IPS-18c (cell line): ENCODE data around the gene PCNX3.

Source experiments
- H3K4me3 ChIP-seq: 2 replicates; pipeline ENCODE4 v1.7.0; 2013; ENCODE audit warnings: low read depth, mild to moderate bottlenecking, low read length, moderate library complexity; ENCODE audit not compliant: insufficient read depth
- H3K9me3 ChIP-seq: one replicate; pipeline ENCODE4 v1.6.1; 2013; ENCODE audit warnings: mild to moderate bottlenecking, low read length, moderate library complexity; ENCODE audit not compliant: control insufficient read depth, insufficient read depth

PCNX3 gene

DNA sequence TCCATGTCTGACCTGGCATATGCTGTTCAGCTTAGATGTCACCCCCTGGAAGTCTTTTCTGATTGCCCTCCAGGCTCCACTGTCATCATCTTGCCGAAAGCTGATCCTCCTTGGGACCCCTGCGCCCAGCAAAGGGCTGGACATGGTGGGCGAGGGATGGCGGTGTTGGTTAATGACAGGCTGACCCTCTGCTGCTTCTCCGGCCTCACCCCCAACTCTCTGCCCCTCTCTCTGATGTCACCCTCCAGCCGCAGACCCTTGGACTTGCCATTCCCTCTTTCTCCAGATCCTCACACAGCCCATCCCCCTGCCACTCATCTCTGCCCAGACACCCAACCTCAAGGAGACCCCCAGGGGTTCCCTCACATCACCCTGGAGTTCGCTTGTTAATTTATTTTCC, 37.4 kb upstream of the PCNX3 start:
- Histone ChIP-seq H3K4me3 (no peak overlapping the region), H3K9me3 (peaks cover 2% of the 10 kb centered on the region)

GRCh38 chr11:65578667-65579066, 36.9 kb upstream of the PCNX3 start:
- peaks cover 2% of the 10 kb centered on the region for H3K9me3 ChIP-seq
- no peak overlapping the region for H3K4me3 ChIP-seq

GRCh38 chr11:65579291-65579690, 36.3 kb upstream of the PCNX3 start:
- H3K9me3 ChIP-seq: peaks cover 2% of the 10 kb centered on the region
- H3K4me3 ChIP-seq: no peak overlapping the region

GRCh38 chr11:65580031-65580692, 35.4 kb upstream of the PCNX3 start:
- Histone ChIP-seq H3K4me3 (no peak overlapping the region), H3K9me3 (peaks cover 2% of the 10 kb centered on the region)

GRCh38 chr11:65580756-65581155, 34.8 kb upstream of the PCNX3 start:
- Histone ChIP-seq H3K9me3 (peaks cover 2% of the 10 kb centered on the region), H3K4me3 (no peak overlapping the region)

GRCh38 chr11:65581928-65582327, 33.6 kb upstream of the PCNX3 start:
- H3K4me3 ChIP-seq: no peak overlapping the region

DNA sequence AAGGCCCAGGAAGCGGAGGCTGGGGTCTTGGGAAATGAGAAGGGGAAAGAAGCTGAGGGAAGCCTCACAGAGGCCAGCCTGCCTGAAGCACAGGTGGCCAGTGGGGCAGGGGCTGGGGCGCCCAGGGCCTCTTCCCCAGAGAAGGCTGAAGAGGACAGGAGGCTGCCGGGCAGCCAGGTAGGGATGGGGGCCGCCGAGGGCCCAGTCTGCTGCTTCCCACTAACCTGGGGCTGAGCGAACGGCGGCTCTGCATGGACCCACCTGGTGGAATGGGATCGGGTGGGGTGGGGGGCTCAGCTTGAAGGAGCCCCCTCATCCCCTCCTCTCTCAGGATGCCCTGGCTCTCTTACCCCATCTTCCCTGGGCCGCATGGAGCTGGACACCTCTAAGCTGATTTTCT, 32.0 kb upstream of the PCNX3 start:
- H3K9me3 ChIP-seq: peaks cover 2% of the 10 kb centered on the region

More at GRCh38 chr11:65581928-65582327, 33.6 kb upstream of the PCNX3 start:
- H3K9me3 ChIP-seq: peaks cover 2% of the 10 kb centered on the region

DNA sequence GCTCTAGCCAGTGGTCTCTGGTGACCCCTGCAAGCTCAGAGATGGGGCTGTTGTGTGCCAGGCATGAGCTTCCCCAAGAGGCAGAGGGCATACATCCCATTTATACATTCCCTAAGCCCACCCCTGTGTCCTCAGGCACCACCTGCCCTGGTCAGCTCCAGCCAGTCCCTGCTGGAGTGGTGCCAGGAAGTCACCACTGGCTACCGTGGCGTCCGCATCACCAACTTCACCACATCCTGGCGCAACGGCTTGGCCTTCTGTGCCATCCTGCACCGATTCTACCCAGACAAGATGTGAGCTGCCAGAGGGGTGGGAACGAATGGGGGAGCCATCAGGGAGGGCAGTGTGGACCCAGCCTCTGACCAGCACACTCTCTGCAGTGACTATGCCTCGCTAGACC, 31.5 kb upstream of the PCNX3 start:
- H3K9me3 ChIP-seq: peaks cover 2% of the 10 kb centered on the region
- peak overlapping the region; percentile 24 for H3K4me3 ChIP-seq

More for the DNA sequence above, 32.0 kb upstream of the PCNX3 start:
- H3K4me3 ChIP-seq: no peak overlapping the region

DNA sequence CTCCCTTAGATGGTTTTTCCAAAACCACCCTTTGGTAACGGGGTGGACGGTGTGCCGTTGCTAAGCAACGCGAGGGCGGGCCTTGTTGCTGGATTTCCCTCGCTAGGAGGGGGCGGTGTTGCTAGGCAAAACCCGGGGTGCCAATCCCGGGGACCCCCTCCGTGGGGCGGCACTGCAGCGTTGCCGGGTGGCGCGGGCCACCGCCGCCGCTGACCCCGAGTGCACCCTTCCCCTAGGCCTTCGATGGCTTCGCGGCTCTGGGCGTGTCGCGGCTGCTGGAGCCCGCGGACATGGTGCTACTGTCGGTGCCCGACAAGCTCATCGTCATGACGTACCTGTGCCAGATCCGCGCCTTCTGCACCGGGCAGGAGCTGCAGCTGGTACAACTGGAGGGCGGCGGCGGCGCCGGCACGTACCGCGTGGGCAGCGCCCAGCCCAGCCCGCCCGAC, 30.8 kb upstream of the PCNX3 start:
- H3K9me3 ChIP-seq: peaks cover 2% of the 10 kb centered on the region
- no peak overlapping the region for H3K4me3 ChIP-seq

DNA sequence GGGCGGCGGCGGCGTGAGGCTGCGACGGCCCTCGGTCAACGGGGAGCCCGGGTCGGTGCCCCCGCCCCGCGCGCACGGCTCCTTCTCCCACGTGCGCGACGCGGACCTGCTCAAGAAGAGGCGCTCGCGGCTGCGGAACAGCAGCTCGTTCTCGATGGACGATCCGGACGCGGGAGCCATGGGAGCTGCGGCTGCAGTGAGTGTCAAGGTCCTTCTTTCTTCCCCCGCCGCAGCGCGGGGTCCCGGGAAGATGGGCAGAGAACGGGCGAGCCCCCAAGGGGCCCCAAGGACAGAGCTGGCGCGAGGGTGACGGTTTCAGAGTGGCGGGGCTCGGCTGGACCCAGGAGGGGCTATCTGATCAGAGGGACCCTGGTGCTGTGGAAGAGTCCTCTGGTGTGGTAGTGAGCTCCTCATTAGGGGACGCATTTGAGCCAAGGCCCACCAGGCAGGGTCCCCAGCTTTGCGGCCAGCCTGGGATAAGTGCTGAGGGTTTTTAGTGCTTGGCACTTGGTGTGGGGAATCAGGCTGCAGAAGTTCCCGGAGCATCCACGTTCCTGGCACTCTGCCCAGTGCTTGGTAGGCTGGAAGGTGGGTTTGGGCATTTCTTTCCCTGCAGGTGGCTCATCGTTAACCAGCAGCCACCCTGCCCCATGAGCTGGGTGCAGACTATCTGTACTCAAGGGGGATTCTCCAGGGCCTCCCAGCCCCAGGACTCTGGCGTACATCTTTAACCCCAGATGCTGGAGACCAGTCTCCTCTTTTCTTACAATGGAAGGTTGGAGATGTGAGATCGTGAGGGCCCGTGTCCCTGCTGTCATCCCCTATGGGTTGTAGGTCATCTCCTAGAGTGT, 30.0 kb upstream of the PCNX3 start:
- peaks cover under 1% of the 10 kb centered on the region for H3K9me3 ChIP-seq

GRCh38 chr11:65586247-65586630, 29.3 kb upstream of the PCNX3 start:
- no peaks in the 10 kb centered on the region for H3K9me3 ChIP-seq
- no peak overlapping the region for H3K4me3 ChIP-seq

More for the DNA sequence above, 30.0 kb upstream of the PCNX3 start:
- no peak overlapping the region for H3K4me3 ChIP-seq

- Histone ChIP-seq H3K9me3 (no peaks in the 10 kb centered on the region), H3K4me3 (no peak overlapping the region)
These were observed 28.9 kb upstream of the PCNX3 start for GRCh38 chr11:65586676-65587075.

DNA sequence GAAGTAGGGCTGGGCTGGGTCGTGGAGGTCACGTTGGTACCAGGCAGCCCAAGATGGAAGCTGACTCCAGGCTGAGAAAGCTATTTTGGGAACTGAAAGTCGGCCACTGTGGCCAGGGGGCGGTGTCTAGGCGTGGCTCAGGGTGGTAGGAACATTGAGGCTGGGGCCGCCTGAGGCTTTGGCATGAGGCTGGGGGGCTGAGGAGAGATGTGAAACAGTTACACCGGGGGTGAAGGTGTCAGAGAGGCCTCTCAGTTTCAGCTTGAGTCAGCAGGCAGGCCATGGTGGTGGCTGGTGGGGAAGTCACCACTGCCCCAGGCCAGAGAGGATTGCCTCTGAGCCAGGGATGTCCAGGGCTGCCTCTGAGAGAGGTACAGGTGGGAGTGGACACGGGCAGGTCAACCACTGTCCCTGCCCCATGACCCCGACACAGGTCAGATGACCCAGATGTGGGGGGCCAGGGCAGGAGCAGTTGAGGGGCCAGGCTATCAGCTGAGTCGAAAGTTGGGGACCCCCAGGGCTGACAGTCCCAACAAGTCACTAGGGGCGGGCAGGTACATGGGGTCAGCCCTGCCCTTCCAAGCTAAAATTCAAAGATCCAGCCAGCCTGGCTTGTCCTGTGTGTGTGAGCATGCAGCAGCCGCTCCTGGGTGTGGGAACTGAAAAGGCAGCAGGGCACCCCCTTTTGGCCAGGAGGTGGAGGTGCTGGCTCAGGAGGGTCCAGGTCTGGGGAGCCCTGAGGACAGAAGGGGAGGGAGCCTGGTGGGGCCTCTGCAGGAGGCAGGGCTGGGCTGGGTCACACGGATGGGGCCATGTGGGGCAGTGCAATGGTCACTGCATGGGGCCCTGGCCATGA, 27.1 kb upstream of the PCNX3 start:
- H3K9me3 ChIP-seq: no peaks in the 10 kb centered on the region
- H3K4me3 ChIP-seq: no peak overlapping the region

DNA sequence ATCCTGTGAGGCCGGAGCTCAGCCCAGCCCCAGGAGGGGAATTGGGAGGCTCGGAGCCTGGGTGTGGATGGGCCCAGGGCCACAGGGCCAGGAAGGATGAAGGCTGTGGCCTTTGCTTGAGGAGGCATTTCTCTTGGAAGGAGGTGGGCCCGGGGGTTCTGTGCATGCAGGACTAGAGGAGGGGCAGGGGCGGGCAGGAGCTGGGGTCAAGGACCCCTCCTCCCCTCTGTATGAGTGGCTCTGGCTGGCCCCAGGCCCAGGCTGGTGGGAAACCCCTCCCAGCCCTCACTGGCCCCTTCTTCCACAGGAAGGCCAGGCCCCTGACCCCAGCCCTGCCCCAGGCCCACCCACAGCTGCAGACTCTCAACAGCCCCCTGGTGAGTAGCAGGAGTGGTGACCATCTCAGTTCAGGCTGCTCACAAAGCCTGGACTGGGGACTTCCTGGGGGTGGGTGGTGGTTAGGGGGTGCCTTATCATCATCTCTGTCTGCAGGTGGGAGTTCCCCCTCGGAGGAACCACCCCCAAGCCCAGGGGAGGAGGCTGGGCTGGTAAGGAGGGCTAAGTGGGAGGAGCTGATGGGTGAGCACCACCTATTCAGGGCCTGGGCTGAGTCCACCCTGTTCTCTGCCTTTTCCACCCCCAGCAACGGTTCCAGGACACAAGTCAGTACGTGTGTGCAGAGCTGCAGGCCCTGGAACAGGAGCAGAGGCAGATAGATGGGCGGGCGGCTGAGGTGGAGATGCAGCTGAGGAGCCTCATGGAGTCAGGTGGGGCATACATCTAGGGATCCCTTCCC, 25.9 kb upstream of the PCNX3 start:
- no peak overlapping the region for H3K4me3 ChIP-seq
- no peaks in the 10 kb centered on the region for H3K9me3 ChIP-seq

- Histone ChIP-seq H3K4me3 (no peak overlapping the region), H3K9me3 (peaks cover 2% of the 10 kb centered on the region)
These were observed 25.3 kb upstream of the PCNX3 start for GRCh38 chr11:65590240-65590738.

GRCh38 chr11:65591939-65592857, 23.4 kb upstream of the PCNX3 start:
- Histone ChIP-seq H3K4me3 (peak overlapping the region; percentile 65), H3K9me3 (peaks cover 2% of the 10 kb centered on the region)
